ENCODE data around the gene KANK4.
"Not testable (repeated sequence)": the region's sequence is repeated elsewhere in the genome, so short reads cannot be mapped to it uniquely, and the experiment has no call there.

Gene KANK4

DNA sequence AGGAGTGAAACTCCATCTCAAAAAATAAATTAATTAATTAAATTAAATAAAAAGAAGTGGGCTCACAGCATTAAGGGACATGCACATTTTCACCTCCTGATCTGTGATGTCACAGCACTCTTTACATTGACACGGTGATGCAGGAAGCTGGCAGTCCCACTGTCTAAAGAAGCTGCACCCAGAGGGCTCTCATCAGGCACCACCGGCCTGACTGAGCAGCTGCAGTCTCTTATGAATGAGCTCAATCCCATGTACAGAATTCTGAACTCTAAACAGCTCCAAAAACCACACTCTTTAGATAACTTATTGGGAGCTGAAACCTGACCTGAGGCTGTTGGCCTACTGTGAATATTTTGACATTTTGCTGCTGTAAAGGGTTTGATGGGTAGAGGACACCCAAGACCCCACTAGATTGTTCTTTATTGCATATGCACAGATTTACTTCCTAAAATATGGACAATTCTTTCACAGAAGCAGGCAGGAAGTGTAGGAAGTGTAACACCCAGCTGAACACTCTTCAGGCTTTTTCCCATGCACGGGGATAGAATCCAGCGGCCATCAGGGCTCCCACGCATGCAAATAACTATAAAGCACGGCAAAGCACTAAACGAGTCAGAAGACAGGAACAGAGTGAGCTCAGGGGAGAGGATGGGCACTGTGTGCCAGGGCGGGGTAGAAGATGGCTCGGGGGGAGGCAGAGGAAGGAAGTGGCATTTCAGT is 78.4 kb downstream of the KANK4 start:
- no peak for DNase-seq (ENCODE audit: low spot score)
- TF ChIP-seq, protein P1, sequence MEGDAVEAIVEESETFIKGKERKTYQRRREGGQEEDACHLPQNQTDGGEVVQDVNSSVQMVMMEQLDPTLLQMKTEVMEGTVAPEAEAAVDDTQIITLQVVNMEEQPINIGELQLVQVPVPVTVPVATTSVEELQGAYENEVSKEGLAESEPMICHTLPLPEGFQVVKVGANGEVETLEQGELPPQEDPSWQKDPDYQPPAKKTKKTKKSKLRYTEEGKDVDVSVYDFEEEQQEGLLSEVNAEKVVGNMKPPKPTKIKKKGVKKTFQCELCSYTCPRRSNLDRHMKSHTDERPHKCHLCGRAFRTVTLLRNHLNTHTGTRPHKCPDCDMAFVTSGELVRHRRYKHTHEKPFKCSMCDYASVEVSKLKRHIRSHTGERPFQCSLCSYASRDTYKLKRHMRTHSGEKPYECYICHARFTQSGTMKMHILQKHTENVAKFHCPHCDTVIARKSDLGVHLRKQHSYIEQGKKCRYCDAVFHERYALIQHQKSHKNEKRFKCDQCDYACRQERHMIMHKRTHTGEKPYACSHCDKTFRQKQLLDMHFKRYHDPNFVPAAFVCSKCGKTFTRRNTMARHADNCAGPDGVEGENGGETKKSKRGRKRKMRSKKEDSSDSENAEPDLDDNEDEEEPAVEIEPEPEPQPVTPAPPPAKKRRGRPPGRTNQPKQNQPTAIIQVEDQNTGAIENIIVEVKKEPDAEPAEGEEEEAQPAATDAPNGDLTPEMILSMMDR (IDR thresholded peaks at IDR 0.05): no peak
- no peak overlapping the region for H3K4me3 ChIP-seq
- H3K27ac ChIP-seq: no peak overlapping the region

DNA sequence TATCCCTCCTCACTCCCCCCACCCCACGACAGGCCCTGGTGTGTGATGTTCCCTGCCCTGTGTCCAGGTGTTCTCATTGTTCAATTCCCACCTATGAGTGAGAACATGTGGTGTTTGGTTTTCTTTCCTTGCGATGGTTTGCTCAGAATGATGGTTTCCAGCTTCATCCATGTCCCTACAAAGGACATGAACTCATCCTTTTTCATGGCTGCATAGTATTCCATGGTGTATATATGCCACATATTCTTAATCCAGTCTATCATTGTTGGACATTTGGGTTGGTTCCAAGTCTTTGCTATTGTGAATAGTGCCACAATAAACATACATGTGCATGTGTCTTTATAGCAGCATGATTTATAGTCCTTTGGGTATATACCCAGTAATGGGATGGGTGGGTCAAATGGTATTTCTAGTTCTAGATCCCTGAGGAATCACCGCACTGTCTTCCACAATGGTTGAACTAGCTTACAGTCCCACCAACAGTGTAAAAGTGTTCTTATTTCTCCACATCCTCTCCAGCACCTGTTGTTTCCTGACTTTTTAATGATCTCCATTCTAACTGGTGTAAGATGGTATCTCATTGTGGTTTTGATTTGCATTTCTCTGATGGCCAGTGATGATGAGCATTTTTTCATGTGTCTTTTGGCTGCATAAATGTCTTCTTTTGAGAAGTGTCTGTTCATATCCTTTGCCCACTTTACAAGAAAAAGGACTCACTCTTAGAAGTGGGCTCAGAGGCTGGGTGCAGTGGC is 79.4 kb downstream of the KANK4 start:
- H3K27ac ChIP-seq; H3K4me3 ChIP-seq; DNase-seq (ENCODE audit: low spot score): not testable (repeated sequence)

DNA sequence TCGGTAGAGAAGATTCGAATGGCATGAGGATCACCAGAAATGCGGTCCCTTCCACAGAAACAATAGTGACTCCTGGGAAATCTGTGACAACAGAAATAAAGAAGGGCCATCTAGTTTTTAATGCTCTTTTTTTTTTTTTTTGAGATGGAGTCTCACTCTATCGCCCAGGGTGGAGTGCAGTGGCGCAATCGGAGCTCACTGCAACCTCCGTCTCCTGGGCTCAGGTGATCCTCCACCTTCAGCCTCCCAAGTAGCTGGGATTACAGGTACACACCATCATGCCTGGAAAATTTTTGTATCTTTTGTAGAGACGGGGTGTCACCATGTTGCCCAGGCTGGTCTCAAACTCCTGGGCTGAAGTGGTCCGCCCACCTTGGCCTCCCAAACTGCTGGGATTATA is 80.7 kb downstream of the KANK4 start:
- Histone ChIP-seq H3K4me3 (no peak overlapping the region), H3K27ac (no peak overlapping the region)
- DNase-seq (ENCODE audit: low spot score): no peak
- TF ChIP-seq, protein P1 (IDR thresholded peaks at IDR 0.05): no peak

DNA sequence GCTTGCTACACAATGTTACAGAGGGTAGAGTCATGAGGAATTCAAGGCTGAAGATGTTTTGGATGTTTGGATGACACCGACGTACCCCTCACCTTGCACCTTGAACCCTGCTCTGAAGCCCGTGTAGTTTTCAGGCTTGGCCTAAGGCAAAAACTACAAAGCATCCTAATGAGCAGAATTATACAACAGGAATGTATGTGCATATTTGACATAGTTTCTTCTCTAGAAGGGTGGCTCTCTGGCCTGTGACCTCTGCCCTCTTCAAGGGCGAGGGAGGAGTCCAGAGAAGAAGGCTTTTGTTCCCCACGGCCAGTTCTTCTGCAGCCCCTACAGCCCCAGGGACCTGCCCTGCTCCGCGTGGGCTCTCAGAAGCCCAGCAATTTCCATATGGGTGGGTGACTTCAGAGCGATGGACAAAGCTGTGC is 81.3 kb downstream of the KANK4 start:
- no peak for DNase-seq (ENCODE audit: low spot score)
- Histone ChIP-seq H3K27ac (no peak overlapping the region), H3K4me3 (no peak overlapping the region)
- TF ChIP-seq, protein P1 (IDR thresholded peaks at IDR 0.05): no peak

DNA sequence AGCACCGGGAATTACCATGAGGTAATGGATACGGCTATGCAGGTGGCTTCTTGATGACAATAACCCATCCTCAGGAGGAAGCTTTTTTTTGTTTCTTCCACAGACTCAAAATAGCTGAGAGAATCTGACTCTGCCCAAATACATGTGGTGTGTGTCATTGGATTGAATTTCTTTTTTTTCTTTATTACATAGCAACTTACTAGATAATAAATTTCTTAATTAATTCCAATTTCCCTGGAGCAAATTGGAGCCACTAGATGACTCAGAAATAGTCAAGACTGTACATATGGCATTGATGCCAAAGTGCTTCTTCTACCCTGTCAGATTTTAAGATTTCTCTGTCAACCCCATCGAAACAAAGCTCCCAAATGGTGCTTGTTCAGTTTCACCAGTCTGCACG is 81.9 kb downstream of the KANK4 start:
- TF ChIP-seq, protein P1 (IDR thresholded peaks at IDR 0.05): no peak
- no peak for DNase-seq (ENCODE audit: low spot score)
- Histone ChIP-seq H3K4me3 (no peak overlapping the region), H3K27ac (no peak overlapping the region)

DNA sequence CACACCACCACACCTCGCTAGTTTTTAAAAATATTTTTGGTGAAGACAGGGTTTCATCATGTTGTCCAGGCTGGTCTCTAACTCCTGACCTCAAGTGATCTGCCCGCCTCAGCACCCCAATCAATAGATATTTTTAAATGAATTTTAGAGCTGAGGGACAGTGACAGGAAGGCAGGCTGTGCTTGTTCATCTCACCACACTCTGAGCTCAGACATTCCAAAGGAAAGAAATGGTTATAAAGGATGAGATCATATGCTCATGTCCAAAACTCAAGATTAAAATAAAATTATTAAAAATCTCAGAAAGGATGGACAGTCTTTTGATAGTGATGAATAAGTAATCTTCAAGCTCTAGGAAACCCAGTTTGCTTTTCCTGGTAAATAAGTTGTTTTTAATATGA is 83.7 kb downstream of the KANK4 start:
- H3K27ac ChIP-seq: no peak overlapping the region
- TF ChIP-seq, protein P1 (IDR thresholded peaks at IDR 0.05): no peak
- no peak overlapping the region for H3K4me3 ChIP-seq
- no peak for DNase-seq (ENCODE audit: low spot score)

DNA sequence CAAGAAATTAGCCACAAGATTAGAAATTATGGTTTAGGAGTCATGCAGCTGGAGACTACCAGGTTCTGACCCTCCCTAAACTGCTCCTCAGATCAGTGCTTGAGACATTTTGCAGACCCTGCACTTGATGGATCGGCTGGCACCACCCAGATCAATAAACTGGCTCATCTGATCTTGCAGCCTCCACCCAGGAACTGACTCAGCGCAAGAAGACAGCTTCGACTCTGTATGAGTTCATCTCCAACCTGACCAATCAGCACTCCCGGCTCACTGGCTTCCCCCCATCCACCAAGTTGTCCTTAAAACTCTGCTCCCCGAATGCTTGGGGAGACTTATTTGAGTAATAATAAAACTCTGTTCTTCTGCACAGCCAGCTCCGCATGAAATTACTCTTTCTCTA is 84.5 kb downstream of the KANK4 start:
- Histone ChIP-seq H3K27ac (no peak overlapping the region), H3K4me3 (no peak overlapping the region)
- TF ChIP-seq, protein P1 (IDR thresholded peaks at IDR 0.05): no peak
- no peak for DNase-seq (ENCODE audit: low spot score)
